ENCODE data around the gene BUB1. TPM values are rescaled to one million over a fixed set of nuclear protein-coding genes. Genes with fewer than 3 reads are reported as not detected.

BUB1 gene
- total RNA-seq, 1 donor from 2014 or later: 0.66 TPM

DNA sequence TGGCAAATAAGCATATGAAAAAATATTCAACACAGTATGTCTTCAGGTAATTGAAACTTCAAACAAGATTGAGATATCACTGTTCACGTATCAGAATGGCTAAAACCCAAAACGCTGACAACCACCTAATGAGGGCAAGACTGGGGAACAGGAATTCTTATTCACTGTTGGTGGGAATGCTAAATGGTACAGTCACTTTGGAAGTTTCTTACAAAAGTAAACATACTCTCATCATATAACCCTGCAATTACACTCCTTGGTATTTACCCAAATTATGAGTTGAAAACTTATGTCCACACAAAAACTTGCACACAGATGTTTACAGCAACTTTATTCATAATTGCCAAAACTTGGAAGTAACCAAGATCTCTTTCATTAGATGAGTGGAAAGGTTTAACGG is 30.1 kb downstream of the BUB1 start:
- H3K27me3 ChIP-seq (ENCODE audit: low read depth): no peaks in the 10 kb centered on the region
- TF ChIP-seq CTCF (IDR thresholded peaks at IDR 0.05; ENCODE audit: borderline replicate concordance): no peak
- intact Hi-C loops (cut with micrococcal nuclease): no loop called here
- DNase-seq: no peak
- no peaks in the 10 kb centered on the region for H3K36me3 ChIP-seq
- no peaks in the 10 kb centered on the region for H3K9me3 ChIP-seq (replicated peaks)
- no peaks in the 10 kb centered on the region for H3K4me1 ChIP-seq
- H3K27ac ChIP-seq (replicated peaks): no peak overlapping the region
- no peak overlapping the region for H3K4me3 ChIP-seq

- Histone ChIP-seq H3K9me3 (replicated peaks) (no peaks in the 10 kb centered on the region), H3K4me3 (no peak overlapping the region), H3K4me1 (no peaks in the 10 kb centered on the region), H3K27me3 (ENCODE audit: low read depth) (no peaks in the 10 kb centered on the region), H3K27ac (replicated peaks) (no peak overlapping the region), H3K36me3 (no peaks in the 10 kb centered on the region)
- DNase-seq: no peak
- intact Hi-C loops (cut with micrococcal nuclease): no loop called here
- no peak for TF ChIP-seq CTCF (IDR thresholded peaks at IDR 0.05; ENCODE audit: borderline replicate concordance)
Measured at GRCh38 chr2:110645616-110646015, 32.2 kb downstream of the BUB1 start.

DNA sequence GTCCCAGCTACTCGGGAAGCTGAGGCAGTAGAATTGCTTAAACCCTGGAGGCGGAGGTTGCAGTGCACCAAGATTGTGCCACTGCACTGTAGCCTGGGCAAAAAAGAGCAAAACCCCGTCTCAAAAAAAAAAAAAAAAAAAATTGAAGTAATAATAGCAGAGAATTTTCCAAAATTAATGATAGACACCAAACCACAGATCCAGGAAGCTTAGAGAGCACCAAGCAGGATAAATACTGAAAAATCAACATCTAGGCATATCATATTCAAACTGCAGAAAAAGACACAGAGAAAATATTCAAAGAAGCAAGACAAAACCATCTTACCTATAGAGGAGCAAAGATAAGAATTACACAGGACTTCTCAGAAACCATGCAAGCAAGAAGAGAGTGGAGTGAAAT is 33.5 kb downstream of the BUB1 start:
- Histone ChIP-seq H3K36me3 (no peaks in the 10 kb centered on the region), H3K4me1 (no peaks in the 10 kb centered on the region), H3K27me3 (ENCODE audit: low read depth) (no peaks in the 10 kb centered on the region), H3K27ac (replicated peaks) (no peak overlapping the region), H3K9me3 (replicated peaks) (no peaks in the 10 kb centered on the region), H3K4me3 (no peak overlapping the region)
- intact Hi-C loops (cut with micrococcal nuclease): no loop called here
- no peak for TF ChIP-seq CTCF (IDR thresholded peaks at IDR 0.05; ENCODE audit: borderline replicate concordance)
- DNase-seq: no peak

DNA sequence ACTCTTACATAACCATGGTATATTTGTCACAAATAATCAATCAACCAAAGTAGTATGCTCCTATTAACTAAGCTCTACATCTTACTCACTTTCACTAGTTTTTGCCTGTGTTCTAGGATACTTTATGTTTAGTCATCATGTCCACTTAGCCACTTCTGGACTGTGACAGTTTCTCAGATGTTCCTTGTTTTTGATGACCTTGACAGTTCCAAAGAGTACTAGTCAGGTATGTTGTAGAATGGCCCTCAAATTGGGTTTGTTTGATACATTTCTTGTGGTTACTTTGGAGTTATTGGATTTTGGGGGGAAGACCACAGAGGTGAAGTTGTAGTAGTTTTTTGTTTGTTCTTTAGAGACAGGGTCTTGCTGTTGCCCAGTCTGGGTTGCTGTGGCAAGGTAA is 35.5 kb downstream of the BUB1 start:
- DNase-seq: no peak
- Histone ChIP-seq H3K27me3 (ENCODE audit: low read depth) (no peaks in the 10 kb centered on the region), H3K27ac (replicated peaks) (no peak overlapping the region), H3K9me3 (replicated peaks) (no peaks in the 10 kb centered on the region), H3K4me1 (no peaks in the 10 kb centered on the region), H3K36me3 (no peaks in the 10 kb centered on the region), H3K4me3 (no peak overlapping the region)
- no peak for TF ChIP-seq CTCF (IDR thresholded peaks at IDR 0.05; ENCODE audit: borderline replicate concordance)
- intact Hi-C loops (cut with micrococcal nuclease): no loop called here

GRCh38 chr2:110639972-110640371 is 37.9 kb downstream of the BUB1 start:
- no peak for TF ChIP-seq CTCF (IDR thresholded peaks at IDR 0.05; ENCODE audit: borderline replicate concordance)
- peak; percentile 32 for DNase-seq

More at GRCh38 chr2:110639972-110640371, 37.9 kb downstream of the BUB1 start:
- H3K27me3 ChIP-seq (ENCODE audit: low read depth): no peaks in the 10 kb centered on the region
- no peaks in the 10 kb centered on the region for H3K4me1 ChIP-seq
- H3K36me3 ChIP-seq: no peaks in the 10 kb centered on the region
- intact Hi-C loops (cut with micrococcal nuclease): no loop called here
- H3K9me3 ChIP-seq (replicated peaks): no peaks in the 10 kb centered on the region
- H3K27ac ChIP-seq (replicated peaks): no peak overlapping the region
- no peak overlapping the region for H3K4me3 ChIP-seq
